NCI-H1436 treated with DMSO at 0.1 percent for 48 hours (cell line): Measurements from ENCODE around the gene CFAP90.

Experiments
- DNase-seq: peaks from one replicate; lab custom pipeline; 2025; lab: John Stamatoyannopoulos, UW

Gene CFAP90

GRCh38 chr5:7867260-7867659, 16.3 kb upstream of the CFAP90 start:
- DNase-seq: no peak

GRCh38 chr5:7866196-7866595, 15.3 kb upstream of the CFAP90 start:
- no peak for DNase-seq

- no peak for DNase-seq
Observed at GRCh38 chr5:7857926-7858632, 7.1 kb upstream of the CFAP90 start.

- no peak for DNase-seq
Observed at GRCh38 chr5:7857361-7857760, 6.4 kb upstream of the CFAP90 start.

- no peak for DNase-seq
Observed at GRCh38 chr5:7856855-7857254, 5.9 kb upstream of the CFAP90 start.

GRCh38 chr5:7855611-7856010, 4.7 kb upstream of the CFAP90 start:
- no peak for DNase-seq

GRCh38 chr5:7852988-7853387, 2.1 kb upstream of the CFAP90 start:
- DNase-seq: no peak

- DNase-seq: no peak
Observed at GRCh38 chr5:7852542-7852941, 1.6 kb upstream of the CFAP90 start.

GRCh38 chr5:7851617-7852289, 820 bp upstream of the CFAP90 start:
- no peak for DNase-seq

GRCh38 chr5:7851240-7851592, 283 bp upstream of the CFAP90 start:
- DNase-seq: no peak

- no peak for DNase-seq
Observed at GRCh38 chr5:7849681-7850394, 1.1 kb downstream of the CFAP90 start.

- no peak for DNase-seq
Observed at GRCh38 chr5:7848296-7848695, 2.6 kb downstream of the CFAP90 start.

GRCh38 chr5:7846327-7846726, 4.6 kb downstream of the CFAP90 start:
- DNase-seq: no peak

- DNase-seq: no peak
Observed at GRCh38 chr5:7845557-7845956, 5.4 kb downstream of the CFAP90 start.

GRCh38 chr5:7844901-7845300, 6.0 kb downstream of the CFAP90 start:
- no peak for DNase-seq

- DNase-seq: no peak
Observed at GRCh38 chr5:7842531-7842930, 8.4 kb downstream of the CFAP90 start.

GRCh38 chr5:7837403-7837802, 13.5 kb downstream of the CFAP90 start:
- DNase-seq: no peak

- no peak for DNase-seq
Observed at GRCh38 chr5:7834982-7835381, 16.0 kb downstream of the CFAP90 start.

- DNase-seq: no peak
Observed at GRCh38 chr5:7828269-7828668, 22.7 kb downstream of the CFAP90 start.

GRCh38 chr5:7827610-7828009, 23.3 kb downstream of the CFAP90 start:
- DNase-seq: no peak

- DNase-seq: no peak
Observed at GRCh38 chr5:7825630-7826029, 25.3 kb downstream of the CFAP90 start.

- no peak for DNase-seq
Observed at GRCh38 chr5:7824995-7825394, 25.9 kb downstream of the CFAP90 start.

- DNase-seq: no peak
Observed at GRCh38 chr5:7823594-7823993, 27.3 kb downstream of the CFAP90 start.
